Mammary epithelial cell (primary cell): Measurements from ENCODE around the gene NOXA1.

Experiments
- CTCF ChIP-seq, 2 donors: IDR thresholded peaks in 1 of 2; conservative IDR thresholded peaks in 1 of 2; 2 replicates each; pipeline ENCODE4 v1.5.1; 2011 to 2012; ENCODE audit warnings: inconsistent platforms in 2 of 2, low read length in 2 of 2, mild to moderate bottlenecking in 2 of 2, control low read depth in 1 of 2, low read depth in 1 of 2; ENCODE audit not compliant: insufficient read depth in 1 of 2; ENCODE audit errors: extremely low read depth in 1 of 2
- EZH2 ChIP-seq: IDR thresholded peaks from 2 replicates; pipeline ENCODE4 v1.6.1; 2012; ENCODE audit warnings: low read length, inconsistent platforms, borderline replicate concordance

GRCh38 chr9:137406085-137406760 lies 17.0 kb upstream of the NOXA1 start:
- no peak for TF ChIP-seq CTCF (conservative IDR thresholded peaks at IDR 0.05 in 1 of 2, IDR thresholded peaks at IDR 0.05 in 1 of 2; ENCODE audit: extremely low read depth in 1 of 2, insufficient read depth in 1 of 2, low read depth in 1 of 2, low read length in 2 of 2)
- TF ChIP-seq EZH2, result no peak
